SK-N-DZ (cell line): ENCODE results near the gene DBP.
"Not testable (repeated sequence)": the region's sequence is repeated elsewhere in the genome, so short reads cannot be mapped to it uniquely, and the experiment has no call there.

Source experiments
- DNase-seq: peaks from one replicate; pipeline ENCODE4 v3.0.0-alpha.2; 2015; ENCODE audit warnings: low spot score

DBP gene

GRCh38 chr19:48641850-48642249 lies 4.7 kb upstream of the DBP start:
- no peak for DNase-seq

GRCh38 chr19:48639483-48640375 lies 2.5 kb upstream of the DBP start:
- DNase-seq: no peak

- DNase-seq: no peak
Measured at GRCh38 chr19:48638831-48639381, 1.7 kb upstream of the DBP start.

GRCh38 chr19:48637948-48638830 lies 1.0 kb upstream of the DBP start:
- peak; percentile 90 for DNase-seq

GRCh38 chr19:48637449-48637947 lies 319 bp upstream of the DBP start:
- DNase-seq: peak; percentile 98

GRCh38 chr19:48635966-48636858 lies 967 bp downstream of the DBP start:
- no peak for DNase-seq

- no peak for DNase-seq
Measured at GRCh38 chr19:48635263-48635965, 1.8 kb downstream of the DBP start.

GRCh38 chr19:48634424-48635262 lies 2.5 kb downstream of the DBP start:
- peak; percentile 93 for DNase-seq

- no peak for DNase-seq
Measured at GRCh38 chr19:48634036-48634342, 3.2 kb downstream of the DBP start.

- no peak for DNase-seq
Measured at GRCh38 chr19:48633148-48634035, 3.8 kb downstream of the DBP start.

GRCh38 chr19:48632692-48633147 lies 4.5 kb downstream of the DBP start:
- no peak for DNase-seq

GRCh38 chr19:48632286-48632685 lies 4.9 kb downstream of the DBP start:
- not testable (repeated sequence) for DNase-seq

GRCh38 chr19:48631225-48631624 lies 6.0 kb downstream of the DBP start:
- DNase-seq: no peak

- no peak for DNase-seq
Measured at GRCh38 chr19:48630296-48631063, 6.7 kb downstream of the DBP start.

- no peak for DNase-seq
Measured at GRCh38 chr19:48629599-48630295, 7.4 kb downstream of the DBP start.

GRCh38 chr19:48629297-48629598 lies 7.9 kb downstream of the DBP start:
- DNase-seq: no peak
